Measurements from ENCODE around the gene RADX.

RADX gene

GRCh38 chrX:106606571-106606970, 5.2 kb upstream of the RADX start:
- no peak overlapping the region for H3K27ac ChIP-seq
- TF ChIP-seq CTCF (conservative IDR thresholded peaks at IDR 0.05): no peak

GRCh38 chrX:106608016-106608415, 3.8 kb upstream of the RADX start:
- no peak for TF ChIP-seq CTCF (conservative IDR thresholded peaks at IDR 0.05)
- no peak overlapping the region for H3K27ac ChIP-seq

- H3K27ac ChIP-seq: no peak overlapping the region
- TF ChIP-seq CTCF (conservative IDR thresholded peaks at IDR 0.05): no peak
These were observed 480 bp upstream of the RADX start for GRCh38 chrX:106611317-106611678.

GRCh38 chrX:106612393-106612763, 600 bp downstream of the RADX start:
- TF ChIP-seq CTCF (conservative IDR thresholded peaks at IDR 0.05): no peak
- H3K27ac ChIP-seq: no peak overlapping the region

GRCh38 chrX:106613277-106613676, 1.5 kb downstream of the RADX start:
- TF ChIP-seq CTCF (conservative IDR thresholded peaks at IDR 0.05): no peak
- no peak overlapping the region for H3K27ac ChIP-seq

GRCh38 chrX:106615041-106615440, 3.3 kb downstream of the RADX start:
- H3K27ac ChIP-seq: no peak overlapping the region
- no peak for TF ChIP-seq CTCF (conservative IDR thresholded peaks at IDR 0.05)

GRCh38 chrX:106619797-106620196, 8.0 kb downstream of the RADX start:
- no peak overlapping the region for H3K27ac ChIP-seq
- peak; percentile 56; the same call in 1 of the 2 replicates for TF ChIP-seq CTCF (conservative IDR thresholded peaks at IDR 0.05)

GRCh38 chrX:106621836-106622235, 10.1 kb downstream of the RADX start:
- no peak for TF ChIP-seq CTCF (conservative IDR thresholded peaks at IDR 0.05)
- no peak overlapping the region for H3K27ac ChIP-seq
